ENCODE data around the gene TERT. TPM values are rescaled to one million over a fixed set of nuclear protein-coding genes. Genes with fewer than 3 reads are reported as not detected.

Gene TERT
- total and polyA plus RNA-seq, 2 of the 8 experiments (the other 6 are each of a cell fraction or from before 2014, with no cell fraction given): 13.1 to 23.1 TPM

GRCh38 chr5:1323803-1324173 lies 28.9 kb upstream of the TERT start:
- Histone ChIP-seq H3K36me3 (ENCODE audit: control insufficient read depth in 2 of 4, insufficient read depth in 4 of 4, low read length in 3 of 4) (peaks cover 17 to 62% (median 49%) of the 10 kb centered on the region in 4 experiments), H3K4ac (replicated peaks; ENCODE audit: insufficient read length, low read depth, low read length) (no peak overlapping the region), H2BK12ac (ENCODE audit: low read depth, low read length) (no peak overlapping the region), H3K23me2 (ENCODE audit: low read depth, low read length) (no peaks in the 10 kb centered on the region), H3K23ac (ENCODE audit: insufficient read length) (no peak overlapping the region), H4K20me1 (replicated peaks in 1 of 2; ENCODE audit: control insufficient read depth in 1 of 2, insufficient read depth in 2 of 2, low read length in 2 of 2) (peaks cover 2 to 14% of the 10 kb centered on the region in 2 experiments), H3K4me2 (ENCODE audit: insufficient read depth in 1 of 2, low read depth in 2 of 2, low read length in 2 of 2) (no peak overlapping the region), H2BK15ac (ENCODE audit: low read length) (no peak overlapping the region), H3K18ac (ENCODE audit: extremely low read depth, low read length) (no peak overlapping the region), H3K56ac (replicated peaks; ENCODE audit: insufficient read length, low read depth, low read length) (no peak overlapping the region), H3K9ac (replicated peaks in 1 of 4; ENCODE audit: extremely low read depth in 1 of 4, low read depth in 3 of 4, low read length in 3 of 4) (no peak overlapping the region), H2BK5ac (ENCODE audit: low read depth, low read length) (no peak overlapping the region), H4K8ac (ENCODE audit: extremely low read depth, insufficient read depth, low read length) (no peak overlapping the region), H3K4me1 (replicated peaks in 1 of 4; ENCODE audit: control insufficient read depth in 3 of 4, insufficient read depth in 4 of 4, low read length in 3 of 4) (no peaks in the 10 kb centered on the region), H4K91ac (replicated peaks; ENCODE audit: insufficient read length, low read length) (no peak overlapping the region), H2AK5ac (ENCODE audit: low read depth, low read length) (no peak overlapping the region), H4K5ac (ENCODE audit: insufficient read length, low read depth, low read length) (no peak overlapping the region), H3K27ac (ENCODE audit: low read depth, low read length) (no peak overlapping the region), H2AFZ (ENCODE audit: low read length) (no peak overlapping the region), H3K4me3 (ENCODE audit: extremely low read depth in 1 of 4, insufficient read depth in 2 of 4, low read depth in 3 of 4, low read length in 4 of 4) (no peak overlapping the region), H3K9me3 (ENCODE audit: insufficient read depth in 2 of 2, low read depth in 1 of 2, low read length in 1 of 2) (peaks cover 0 to under 1% of the 10 kb centered on the region in 2 experiments; a peak in 1 of 4 replicates), H3K79me2 (ENCODE audit: control insufficient read depth in 1 of 2, insufficient read depth in 2 of 2, low read length in 2 of 2) (peaks cover 0 to 3% of the 10 kb centered on the region in 2 experiments; a peak in 1 of 4 replicates), H3K14ac (ENCODE audit: insufficient read length) (no peak overlapping the region), H2BK120ac (replicated peaks; ENCODE audit: low read depth, low read length) (no peak overlapping the region), H3K27me3 (replicated peaks in 1 of 4; ENCODE audit: control insufficient read depth in 3 of 4, extremely low read depth in 1 of 4, insufficient read depth in 3 of 4, low read length in 3 of 4) (no peaks in the 10 kb centered on the region), H2BK20ac (ENCODE audit: low read length) (no peak overlapping the region), H3K79me1 (ENCODE audit: low read depth, low read length) (no peaks in the 10 kb centered on the region; the same call in none of the 2 replicates)
- ChIA-PET CTCF (ENCODE audit: partially characterized antibody) (interaction anchor here (0.6 to 1.9 kb wide), 9 partner anchors 12 to 321 kb away, joined by 3 to 5 read pairs (median 3); no protein-coding TSS in a partner anchor), POLR2A (ENCODE audit: partially characterized antibody) (interaction anchor here (0.5 to 2.8 kb wide), 2 partner anchors 8 to 11 kb away, joined by 3 to 11 read pairs; no protein-coding TSS in a partner anchor)
- DNase-seq (ENCODE audit: low read depth in 1 of 2, low spot score in 2 of 2): no peak
- FAIRE-seq: no peak
- 95% methylated on average over 13 of the region's 13 CpGs; no CpG with 5 or more reads in 1 of the 2 experiments for WGBS, 2 experiments (ENCODE audit: extremely low coverage in 1 of 2, insufficient coverage in 1 of 2, insufficient read length in 1 of 2, insufficient replicate concordance in 2 of 2, low coverage in 1 of 2, low lambda C conversion rate in 2 of 2, missing lambda C conversion rate in 1 of 2)
- TF ChIP-seq RBBP5 (IDR thresholded peaks at IDR 0.05; ENCODE audit: borderline replicate concordance, low read depth, low read length) (no peak), RNF2 (IDR thresholded peaks at IDR 0.05; ENCODE audit: borderline replicate concordance, low read depth, low read length, missing control alignments, poor library complexity, severe bottlenecking) (no peak), ATF2 (IDR thresholded peaks at IDR 0.05; ENCODE audit: low read length) (no peak), ZNF274 (IDR thresholded peaks at IDR 0.05; ENCODE audit: borderline replicate concordance, extremely low read depth, low read length) (no peak), POU5F1 (IDR thresholded peaks at IDR 0.05; ENCODE audit: low read depth, low read length) (no peak), ASH2L (IDR thresholded peaks at IDR 0.05; ENCODE audit: low read length) (no peak), KDM5A (IDR thresholded peaks at IDR 0.05; ENCODE audit: low read length) (no peak)
